Fibroblast of the aortic adventitia (primary cell): ENCODE results near the gene DNAJC8. TPM values are rescaled to one million over a fixed set of nuclear protein-coding genes. Genes with fewer than 3 reads are reported as not detected.

Experiments
- DNase-seq: peaks from one replicate; pipeline ENCODE4 v3.0.0-alpha.2; 2010; ENCODE audit warnings: low read depth
- H3K4me3 ChIP-seq: 2 replicates; pipeline ENCODE4 v1.5.1; 2011; ENCODE audit warnings: low read depth, mild to moderate bottlenecking, control low read depth, low read length, moderate library complexity
- CTCF ChIP-seq: IDR thresholded peaks from 2 replicates; pipeline ENCODE4 v1.5.1; 2011; ENCODE audit warnings: mild to moderate bottlenecking, low read length, control low read depth, inconsistent platforms; ENCODE audit not compliant: insufficient read depth
- total RNA-seq: library from RNA; depleted of rRNA; stranded (reverse); fragments of >200 nt; gene quantifications from 2 replicates; pipeline ENCODE4 v1.2.3, GENCODE V29; 2012; ENCODE audit warnings: low replicate concordance

The DNAJC8 gene
- total RNA-seq, 1 donor, result 76.4 TPM

- H3K4me3 ChIP-seq, result no peak overlapping the region
- DNase-seq, result no peak
- no peak for TF ChIP-seq CTCF
Observed at GRCh38 chr1:28256197-28256827, 23.5 kb upstream of the DNAJC8 start.

- TF ChIP-seq CTCF, result no peak
- H3K4me3 ChIP-seq, result no peak overlapping the region
- no peak for DNase-seq
Observed at GRCh38 chr1:28249866-28250295, 17.1 kb upstream of the DNAJC8 start.

- DNase-seq, result peak; percentile 87
- TF ChIP-seq CTCF, result no peak
- peak overlapping the region; percentile 42 for H3K4me3 ChIP-seq
Observed at GRCh38 chr1:28249013-28249865, 16.4 kb upstream of the DNAJC8 start.

- peak overlapping the region; percentile 42 for H3K4me3 ChIP-seq
- DNase-seq, result peak; percentile 94
- peak; percentile 95 for TF ChIP-seq CTCF
Observed at GRCh38 chr1:28248273-28249012, 15.6 kb upstream of the DNAJC8 start.

GRCh38 chr1:28247612-28248272, 14.9 kb upstream of the DNAJC8 start:
- DNase-seq, result no peak
- peak overlapping the region; percentile 49 for H3K4me3 ChIP-seq
- no peak for TF ChIP-seq CTCF

GRCh38 chr1:28246427-28246832, 13.6 kb upstream of the DNAJC8 start:
- H3K4me3 ChIP-seq, result peak overlapping the region; percentile 61
- no peak for DNase-seq
- no peak for TF ChIP-seq CTCF
